ENCODE data around the gene RNASET2. TPM values are rescaled to one million over a fixed set of nuclear protein-coding genes. Genes with fewer than 3 reads are reported as not detected.

RNASET2 gene
- total and polyA plus RNA-seq, 4 donors, result 55.2 to 92.1 (median 77.8) TPM

DNA sequence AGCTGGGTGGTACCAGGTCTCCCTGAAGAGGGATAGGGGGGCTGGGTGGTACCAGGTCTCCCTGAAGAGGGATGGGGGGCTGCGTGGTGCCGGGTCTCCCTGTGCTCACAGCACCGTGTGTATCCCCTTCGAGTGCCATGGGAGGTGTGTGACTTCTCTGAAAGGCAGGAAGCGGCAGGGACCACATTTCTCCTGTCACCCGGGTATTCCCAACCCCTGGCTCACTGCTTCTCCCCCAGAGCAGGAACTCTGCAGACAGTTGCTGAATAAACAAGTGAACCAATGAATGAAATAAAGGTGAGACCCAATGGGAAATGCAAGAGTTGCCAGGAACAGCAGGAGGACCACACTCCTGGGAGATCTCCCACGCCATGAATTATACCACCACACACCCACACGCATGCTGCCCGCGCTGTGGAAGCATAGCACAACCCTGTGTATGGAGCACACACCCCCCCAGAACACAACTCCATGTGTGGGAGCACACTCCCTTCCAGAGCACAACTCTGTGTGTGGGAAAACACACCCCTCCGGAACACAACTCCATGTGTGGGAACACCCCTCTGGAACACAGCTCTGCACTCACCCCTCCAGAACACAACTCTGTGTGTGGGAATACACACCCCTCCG lies 50.7 kb downstream of the RNASET2 start:
- DNase-seq (no peak), ATAC-seq (ENCODE audit: insufficient read depth, low FRiP score) (no peak)
- 83 to 85% methylated on average over 12 of the region's 12 CpGs for WGBS, 2 donors
- Histone ChIP-seq H3K36me3 (ENCODE audit: control insufficient read depth in 4 of 4, insufficient read depth in 4 of 4, low read length in 4 of 4) (no peaks in the 10 kb centered on the region), H3K9me3 (ENCODE audit: control insufficient read depth in 4 of 4, insufficient read depth in 3 of 4, low read length in 3 of 4) (peaks cover 0 to 2% (median 0%) of the 10 kb centered on the region in 4 donors), H3K4me3 (no peak overlapping the region), H3K4me1 (ENCODE audit: control insufficient read depth in 5 of 5, insufficient read depth in 5 of 5, low read length in 5 of 5) (peaks cover 0 to 5% (median 0%) of the 10 kb centered on the region in 5 donors), H3K27me3 (ENCODE audit: control insufficient read depth in 3 of 3, insufficient read depth in 3 of 3, low read length in 2 of 3) (peaks cover 0 to 3% (median 0%) of the 10 kb centered on the region in 3 donors), H3K9ac (ENCODE audit: insufficient read depth in 1 of 2, low read length in 2 of 2) (no peak overlapping the region), H3K27ac (ENCODE audit: low read depth in 1 of 2, low read length in 1 of 2) (no peak overlapping the region)
- TF ChIP-seq, protein P1, sequence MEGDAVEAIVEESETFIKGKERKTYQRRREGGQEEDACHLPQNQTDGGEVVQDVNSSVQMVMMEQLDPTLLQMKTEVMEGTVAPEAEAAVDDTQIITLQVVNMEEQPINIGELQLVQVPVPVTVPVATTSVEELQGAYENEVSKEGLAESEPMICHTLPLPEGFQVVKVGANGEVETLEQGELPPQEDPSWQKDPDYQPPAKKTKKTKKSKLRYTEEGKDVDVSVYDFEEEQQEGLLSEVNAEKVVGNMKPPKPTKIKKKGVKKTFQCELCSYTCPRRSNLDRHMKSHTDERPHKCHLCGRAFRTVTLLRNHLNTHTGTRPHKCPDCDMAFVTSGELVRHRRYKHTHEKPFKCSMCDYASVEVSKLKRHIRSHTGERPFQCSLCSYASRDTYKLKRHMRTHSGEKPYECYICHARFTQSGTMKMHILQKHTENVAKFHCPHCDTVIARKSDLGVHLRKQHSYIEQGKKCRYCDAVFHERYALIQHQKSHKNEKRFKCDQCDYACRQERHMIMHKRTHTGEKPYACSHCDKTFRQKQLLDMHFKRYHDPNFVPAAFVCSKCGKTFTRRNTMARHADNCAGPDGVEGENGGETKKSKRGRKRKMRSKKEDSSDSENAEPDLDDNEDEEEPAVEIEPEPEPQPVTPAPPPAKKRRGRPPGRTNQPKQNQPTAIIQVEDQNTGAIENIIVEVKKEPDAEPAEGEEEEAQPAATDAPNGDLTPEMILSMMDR (IDR thresholded peaks at IDR 0.05; ENCODE audit: control extremely low read depth, extremely low read depth), result no peak

DNA sequence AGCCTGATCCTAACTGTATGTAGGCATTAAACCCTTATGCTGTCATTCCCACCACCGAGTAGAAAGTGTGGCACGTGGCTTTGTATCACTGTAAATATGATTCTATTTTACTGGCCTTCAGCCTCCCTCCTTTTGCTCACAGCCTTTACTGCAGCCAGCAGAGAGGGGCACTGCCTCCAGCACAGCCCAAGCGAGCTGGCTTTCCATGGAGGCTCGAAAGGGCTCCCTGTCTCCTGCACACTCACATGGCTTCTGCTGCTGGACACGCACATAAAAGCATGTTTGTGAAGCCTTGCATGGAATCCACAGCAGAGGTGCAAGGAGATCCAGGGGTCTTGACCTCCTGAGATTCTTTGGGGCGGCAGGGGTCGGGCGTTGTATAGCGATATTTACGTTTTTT lies 51.3 kb downstream of the RNASET2 start:
- DNase-seq (no peak), ATAC-seq (ENCODE audit: insufficient read depth, low FRiP score) (no peak)
- TF ChIP-seq, protein P1 (IDR thresholded peaks at IDR 0.05; ENCODE audit: control extremely low read depth, extremely low read depth), result no peak
- peaks cover 0 to 2% (median 0%) of the 10 kb centered on the region in 4 donors for H3K9me3 ChIP-seq (ENCODE audit: control insufficient read depth in 4 of 4, insufficient read depth in 3 of 4, low read length in 3 of 4)
- H3K36me3 ChIP-seq (ENCODE audit: control insufficient read depth in 4 of 4, insufficient read depth in 4 of 4, low read length in 4 of 4), result no peaks in the 10 kb centered on the region
- no peak overlapping the region for H3K9ac ChIP-seq (ENCODE audit: insufficient read depth in 1 of 2, low read length in 2 of 2)
- peaks cover 0 to 5% (median 0%) of the 10 kb centered on the region in 5 donors for H3K4me1 ChIP-seq (ENCODE audit: control insufficient read depth in 5 of 5, insufficient read depth in 5 of 5, low read length in 5 of 5)
- H3K27me3 ChIP-seq (ENCODE audit: control insufficient read depth in 3 of 3, insufficient read depth in 3 of 3, low read length in 2 of 3), result peaks cover 0 to 3% (median 0%) of the 10 kb centered on the region in 3 donors
- no peak overlapping the region for H3K4me3 ChIP-seq
- no peak overlapping the region for H3K27ac ChIP-seq (ENCODE audit: low read depth in 1 of 2, low read length in 1 of 2)
- WGBS, 2 donors, result 72 to 80% methylated on average over 10 of the region's 10 CpGs

DNA sequence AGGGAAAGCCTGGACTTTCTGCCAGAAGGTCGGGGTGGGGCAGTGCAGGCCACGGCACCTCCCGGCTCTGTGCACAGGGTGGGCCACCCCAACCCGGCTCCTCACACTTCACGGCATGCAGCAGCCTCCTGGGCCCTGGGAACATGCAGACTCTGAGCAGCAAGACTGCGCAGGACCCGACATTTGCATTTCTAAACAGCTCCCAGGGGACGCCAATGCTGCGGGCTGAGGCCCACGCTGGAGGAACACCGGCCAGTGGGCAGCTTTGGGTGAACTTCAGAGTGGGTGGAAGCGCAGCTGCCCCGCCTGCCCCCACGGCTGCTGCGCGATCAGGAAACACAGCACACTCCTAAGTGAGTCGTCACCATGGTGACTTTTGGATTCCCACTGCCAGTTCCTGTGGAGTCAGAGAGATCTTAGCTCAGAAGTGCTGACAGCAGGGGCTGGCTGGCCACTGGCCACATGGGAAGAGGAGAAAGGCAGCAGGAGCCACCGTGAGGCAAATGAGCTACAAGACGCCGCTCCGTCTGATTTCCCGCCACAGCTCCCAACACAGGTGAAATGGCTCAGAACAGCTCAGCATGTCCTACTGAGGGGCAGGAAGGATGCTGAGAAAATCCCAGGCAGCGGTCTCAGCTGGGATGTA lies 52.1 kb downstream of the RNASET2 start:
- TF ChIP-seq, protein P1 (IDR thresholded peaks at IDR 0.05; ENCODE audit: control extremely low read depth, extremely low read depth), result no peak
- H3K9ac ChIP-seq (ENCODE audit: insufficient read depth in 1 of 2, low read length in 2 of 2), result no peak overlapping the region
- peaks cover 0 to 2% (median 0%) of the 10 kb centered on the region in 4 donors for H3K9me3 ChIP-seq (ENCODE audit: control insufficient read depth in 4 of 4, insufficient read depth in 3 of 4, low read length in 3 of 4)
- 55 to 67% methylated on average over 23 of the region's 23 CpGs for WGBS, 2 donors
- DNase-seq (peak; percentile 46 to 59 (median 53)), ATAC-seq (ENCODE audit: insufficient read depth, low FRiP score) (peak; percentile 22)
- peaks cover 0 to 3% (median 0%) of the 10 kb centered on the region in 3 donors for H3K27me3 ChIP-seq (ENCODE audit: control insufficient read depth in 3 of 3, insufficient read depth in 3 of 3, low read length in 2 of 3)
- H3K4me3 ChIP-seq, result no peak overlapping the region
- H3K36me3 ChIP-seq (ENCODE audit: control insufficient read depth in 4 of 4, insufficient read depth in 4 of 4, low read length in 4 of 4), result no peaks in the 10 kb centered on the region
- peaks cover 0 to 5% (median 0%) of the 10 kb centered on the region in 5 donors for H3K4me1 ChIP-seq (ENCODE audit: control insufficient read depth in 5 of 5, insufficient read depth in 5 of 5, low read length in 5 of 5)
- no peak overlapping the region for H3K27ac ChIP-seq (ENCODE audit: low read depth in 1 of 2, low read length in 1 of 2)
